Islet precursor cell (in vitro differentiated cells): ENCODE data around the gene MPRIP.
"Not testable (repeated sequence)": the region's sequence is repeated elsewhere in the genome, so short reads cannot be mapped to it uniquely, and the experiment has no call there.

Source experiments
- DNase-seq: peaks from one replicate; pipeline ENCODE4 v3.0.0-alpha.2; 2018

MPRIP gene, protein sequence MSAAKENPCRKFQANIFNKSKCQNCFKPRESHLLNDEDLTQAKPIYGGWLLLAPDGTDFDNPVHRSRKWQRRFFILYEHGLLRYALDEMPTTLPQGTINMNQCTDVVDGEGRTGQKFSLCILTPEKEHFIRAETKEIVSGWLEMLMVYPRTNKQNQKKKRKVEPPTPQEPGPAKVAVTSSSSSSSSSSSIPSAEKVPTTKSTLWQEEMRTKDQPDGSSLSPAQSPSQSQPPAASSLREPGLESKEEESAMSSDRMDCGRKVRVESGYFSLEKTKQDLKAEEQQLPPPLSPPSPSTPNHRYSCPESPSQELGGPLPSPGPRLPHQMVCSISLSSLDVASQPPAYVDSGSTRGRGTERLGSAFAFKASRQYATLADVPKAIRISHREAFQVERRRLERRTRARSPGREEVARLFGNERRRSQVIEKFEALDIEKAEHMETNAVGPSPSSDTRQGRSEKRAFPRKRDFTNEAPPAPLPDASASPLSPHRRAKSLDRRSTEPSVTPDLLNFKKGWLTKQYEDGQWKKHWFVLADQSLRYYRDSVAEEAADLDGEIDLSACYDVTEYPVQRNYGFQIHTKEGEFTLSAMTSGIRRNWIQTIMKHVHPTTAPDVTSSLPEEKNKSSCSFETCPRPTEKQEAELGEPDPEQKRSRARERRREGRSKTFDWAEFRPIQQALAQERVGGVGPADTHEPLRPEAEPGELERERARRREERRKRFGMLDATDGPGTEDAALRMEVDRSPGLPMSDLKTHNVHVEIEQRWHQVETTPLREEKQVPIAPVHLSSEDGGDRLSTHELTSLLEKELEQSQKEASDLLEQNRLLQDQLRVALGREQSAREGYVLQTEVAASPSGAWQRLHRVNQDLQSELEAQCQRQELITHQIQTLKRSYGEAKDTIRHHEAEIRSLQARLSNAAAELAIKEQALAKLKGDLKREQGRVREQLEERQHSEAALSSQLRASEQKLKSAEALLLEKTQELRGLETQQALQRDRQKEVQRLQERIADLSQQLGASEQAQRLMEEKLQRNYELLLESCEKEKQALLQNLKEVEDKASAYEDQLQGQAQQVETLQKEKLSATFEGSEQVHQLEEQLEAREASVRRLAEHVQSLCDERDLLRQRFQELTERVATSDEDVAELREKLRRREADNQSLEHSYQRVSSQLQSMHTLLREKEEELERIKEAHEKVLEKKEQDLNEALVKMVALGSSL (N-terminal part only)

DNA sequence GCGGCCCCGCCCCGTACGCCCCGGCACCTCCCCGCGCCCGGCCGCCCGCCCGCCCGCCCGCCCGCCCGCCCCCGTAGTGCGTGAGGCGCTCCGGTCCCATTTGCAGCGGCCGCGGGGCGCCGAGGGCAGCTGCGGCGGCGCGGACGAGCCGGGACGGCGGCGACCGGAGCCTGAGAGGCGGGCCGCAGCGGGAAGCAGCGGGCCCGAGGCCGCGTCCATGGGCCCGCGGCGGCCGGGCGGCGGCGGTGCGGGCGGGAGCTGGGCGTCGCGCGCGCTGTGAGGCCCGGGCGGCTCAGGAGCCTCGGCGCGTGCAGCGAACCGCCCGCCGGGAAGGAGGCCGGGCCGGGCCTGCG is at the start of gene MPRIP:
Gene MPRIP, plus strand, starts transcription at position 74 of the 353 bp plus-strand sequence. CDS start 392 bp downstream, outside the sequence.
- no peak for DNase-seq

DNA sequence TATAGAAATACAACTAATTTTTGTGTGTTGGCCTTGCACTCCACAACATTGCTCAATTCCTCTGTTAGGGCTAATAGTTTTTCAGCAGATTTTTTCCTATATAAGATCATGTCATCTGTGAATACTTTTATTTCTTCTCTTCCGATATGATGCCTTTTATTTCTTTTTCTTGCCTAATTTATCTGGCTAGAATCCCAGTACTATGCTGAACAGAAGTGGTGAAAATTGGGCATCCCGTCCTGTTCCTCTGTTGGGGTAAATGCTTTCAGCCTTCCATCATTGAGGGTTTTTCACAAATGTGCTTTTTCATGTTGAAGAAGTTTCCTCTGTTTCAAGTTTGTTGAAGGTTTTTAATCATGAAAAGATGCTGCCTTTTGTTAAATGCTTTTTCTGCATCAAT is 47.6 kb upstream of the MPRIP start:
- DNase-seq = no peak

DNA sequence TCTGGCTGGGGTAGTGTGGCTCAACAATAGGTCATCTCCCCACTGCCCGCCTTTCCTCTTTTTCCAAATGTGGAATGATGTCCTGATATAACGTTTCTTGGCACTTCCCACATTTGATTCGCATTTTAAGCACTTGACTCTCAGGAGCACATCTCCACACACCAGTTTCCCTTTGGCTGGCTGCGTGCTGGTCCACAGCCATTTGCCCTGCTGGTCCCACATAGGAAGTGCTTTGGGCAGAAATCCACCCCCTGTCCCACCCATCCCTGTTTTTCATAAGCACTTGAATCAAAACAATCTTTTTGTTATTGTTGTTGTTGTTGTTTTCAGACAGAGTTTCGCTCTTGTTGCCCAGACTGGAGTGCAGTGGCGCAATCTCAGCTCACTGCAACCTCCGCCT is 46.3 kb upstream of the MPRIP start:
- peak; percentile 52 for DNase-seq

DNA sequence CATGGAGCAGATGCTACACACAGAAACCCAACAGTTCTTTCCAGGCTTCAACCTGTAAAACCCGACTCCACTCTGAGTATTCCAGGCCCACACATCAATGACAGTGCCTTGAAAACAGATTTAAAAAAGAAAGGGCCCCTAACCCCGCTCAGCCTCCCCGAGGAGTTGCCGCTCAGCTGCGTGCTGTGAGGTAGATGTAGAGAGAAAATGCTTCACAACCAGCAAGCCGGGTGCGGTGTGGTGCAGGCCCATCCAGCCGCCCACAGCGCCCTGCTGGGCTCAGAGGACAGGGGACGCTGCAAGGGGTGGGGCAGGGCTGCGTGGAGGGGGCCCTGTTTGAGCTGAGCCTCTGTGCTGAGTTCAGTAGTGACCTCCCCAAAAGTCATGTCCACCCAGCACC is 45.5 kb upstream of the MPRIP start:
- DNase-seq = not testable (repeated sequence)

DNA sequence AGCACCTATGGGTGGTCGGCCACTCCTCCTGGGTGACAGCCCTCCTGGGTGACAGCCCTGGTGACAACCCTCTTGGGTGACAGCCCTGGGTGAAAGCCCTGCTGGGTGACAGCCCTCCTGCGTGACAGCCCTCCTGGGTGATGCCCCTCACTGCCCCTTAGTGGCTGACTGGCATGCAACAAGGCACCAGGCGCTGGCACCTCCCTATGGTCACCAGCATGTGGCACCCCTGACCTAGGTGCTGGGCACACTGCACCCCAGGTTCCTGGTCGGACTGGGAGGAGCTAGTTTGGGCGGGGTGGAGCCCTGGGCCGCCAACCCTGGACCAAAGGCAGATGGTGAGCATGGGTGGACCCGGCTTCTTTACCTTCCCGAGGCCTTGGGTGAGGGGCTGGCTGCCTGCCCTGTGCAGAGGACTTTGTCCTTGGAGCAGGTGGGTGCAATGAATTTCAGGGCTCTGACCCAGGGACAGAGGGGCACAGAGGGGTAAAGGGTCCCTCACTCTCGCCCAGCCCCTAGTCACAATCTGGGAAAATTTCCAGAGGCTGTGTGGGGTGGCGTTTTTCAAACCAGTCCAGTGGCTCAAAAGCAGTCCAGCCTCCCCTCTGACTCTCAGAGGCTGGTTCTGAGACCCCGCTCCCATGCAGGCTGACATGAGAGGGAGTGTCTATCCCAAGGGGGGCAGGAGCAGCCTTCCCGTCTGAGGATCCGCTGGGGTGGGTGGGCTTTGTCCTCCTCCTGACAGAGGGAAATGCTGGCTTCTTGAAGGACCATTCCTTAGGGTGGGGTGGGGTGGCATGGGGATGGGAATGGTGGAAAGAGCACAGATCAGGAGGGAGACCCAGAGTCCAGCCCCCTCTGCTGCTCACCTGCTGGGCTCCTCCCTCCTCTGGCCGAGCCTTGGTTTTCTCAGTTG is 44.5 kb upstream of the MPRIP start:
- peak; percentile 50 for DNase-seq

DNA sequence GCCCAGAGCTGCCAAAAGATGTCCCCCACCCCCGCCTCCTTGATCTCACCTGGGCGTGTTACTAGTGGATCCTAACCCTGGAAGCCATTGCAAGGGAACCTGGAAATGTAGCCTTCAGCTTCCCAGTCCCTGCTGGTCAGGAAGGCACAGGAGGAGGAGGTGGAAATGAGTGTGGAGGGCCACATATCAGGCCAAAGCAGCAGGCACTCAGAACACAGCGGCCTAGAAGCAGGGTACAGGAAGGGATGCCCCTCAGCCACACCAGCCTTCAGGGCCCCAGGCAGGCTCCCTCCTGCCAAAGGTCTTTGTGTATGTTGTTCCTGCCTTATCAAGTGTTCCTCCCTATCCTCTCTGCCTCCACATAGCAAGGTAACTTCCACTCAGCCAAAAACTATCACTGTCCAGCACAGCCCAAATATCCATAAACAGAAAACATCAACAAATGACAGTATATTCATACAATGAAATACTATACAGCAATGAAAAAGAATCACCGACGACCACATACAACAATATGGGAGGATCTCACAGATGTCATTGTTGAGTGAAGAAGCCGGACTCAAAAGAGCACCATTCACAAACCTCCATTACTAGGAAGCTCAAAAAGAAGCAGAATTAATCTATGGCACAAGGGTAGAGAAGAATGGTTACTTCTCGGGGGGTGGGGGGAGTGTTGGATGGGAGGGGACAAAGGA is 42.2 kb upstream of the MPRIP start:
- peak; percentile 46 for DNase-seq

DNA sequence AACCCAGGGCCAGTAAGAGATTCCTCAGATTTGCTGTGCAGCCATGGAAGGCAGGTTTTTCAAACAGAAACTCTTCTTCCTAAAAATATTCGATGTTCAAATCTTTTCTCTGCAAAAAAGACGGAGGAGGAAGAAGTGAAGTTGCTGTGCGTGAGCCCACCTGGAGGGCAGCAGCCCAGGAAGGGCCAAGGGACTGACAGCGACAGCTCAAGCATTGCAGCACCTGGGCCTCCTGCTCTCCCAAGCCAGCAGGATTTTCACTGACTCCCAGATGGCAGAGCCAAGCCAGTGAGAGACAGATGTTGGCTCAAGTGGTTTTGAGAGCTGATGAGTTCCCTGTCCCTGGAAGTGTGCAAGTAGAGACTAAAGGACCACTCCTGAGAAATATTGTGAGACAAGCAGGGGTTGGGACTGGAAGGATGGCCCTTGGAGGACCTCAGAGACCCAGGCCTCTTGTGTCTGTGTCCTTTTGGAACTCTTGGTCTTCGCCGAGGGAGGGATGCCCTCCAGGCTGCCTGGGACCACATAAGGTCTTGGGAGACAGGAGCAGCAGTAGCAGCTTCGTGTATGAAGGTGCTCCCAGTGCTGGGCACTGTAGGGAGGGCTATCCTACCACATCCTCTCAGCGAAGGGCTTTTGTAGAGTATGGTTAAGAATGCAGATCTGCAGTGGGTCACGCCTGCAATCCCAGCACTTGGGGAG is 41.0 kb upstream of the MPRIP start:
- DNase-seq = no peak

DNA sequence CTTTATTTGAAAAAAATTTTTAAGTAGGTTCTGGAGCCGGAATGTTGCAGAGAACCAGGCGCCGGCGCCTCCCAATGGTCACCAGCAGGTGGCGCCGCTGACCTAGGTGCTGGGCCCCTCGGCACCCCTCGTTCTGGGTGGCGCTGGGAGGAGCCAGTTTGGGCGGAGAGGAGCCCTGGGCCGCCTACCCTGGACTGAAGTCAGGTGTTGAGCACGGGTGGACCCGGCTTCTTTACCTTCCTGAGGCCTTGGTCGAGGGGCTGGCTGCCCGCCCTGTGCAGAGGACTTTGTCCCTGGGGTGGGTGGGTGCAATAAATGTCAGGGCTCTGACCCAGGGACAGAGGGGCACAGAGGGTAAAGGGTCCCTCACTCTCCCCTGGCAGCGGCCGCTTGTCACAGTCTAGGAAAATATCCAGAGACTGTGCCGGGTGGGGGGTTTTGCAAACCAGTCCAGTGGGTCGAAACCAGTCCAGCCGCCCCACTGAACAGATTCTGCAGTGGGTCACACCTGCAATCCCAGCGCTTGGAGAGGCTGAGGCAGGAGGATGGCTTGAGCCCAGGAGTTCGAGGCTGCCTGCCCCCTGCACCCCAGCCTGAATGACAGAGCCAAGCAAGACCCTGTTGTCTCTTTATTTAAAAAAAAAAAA is 40.3 kb upstream of the MPRIP start:
- peak; percentile 91 for DNase-seq

DNA sequence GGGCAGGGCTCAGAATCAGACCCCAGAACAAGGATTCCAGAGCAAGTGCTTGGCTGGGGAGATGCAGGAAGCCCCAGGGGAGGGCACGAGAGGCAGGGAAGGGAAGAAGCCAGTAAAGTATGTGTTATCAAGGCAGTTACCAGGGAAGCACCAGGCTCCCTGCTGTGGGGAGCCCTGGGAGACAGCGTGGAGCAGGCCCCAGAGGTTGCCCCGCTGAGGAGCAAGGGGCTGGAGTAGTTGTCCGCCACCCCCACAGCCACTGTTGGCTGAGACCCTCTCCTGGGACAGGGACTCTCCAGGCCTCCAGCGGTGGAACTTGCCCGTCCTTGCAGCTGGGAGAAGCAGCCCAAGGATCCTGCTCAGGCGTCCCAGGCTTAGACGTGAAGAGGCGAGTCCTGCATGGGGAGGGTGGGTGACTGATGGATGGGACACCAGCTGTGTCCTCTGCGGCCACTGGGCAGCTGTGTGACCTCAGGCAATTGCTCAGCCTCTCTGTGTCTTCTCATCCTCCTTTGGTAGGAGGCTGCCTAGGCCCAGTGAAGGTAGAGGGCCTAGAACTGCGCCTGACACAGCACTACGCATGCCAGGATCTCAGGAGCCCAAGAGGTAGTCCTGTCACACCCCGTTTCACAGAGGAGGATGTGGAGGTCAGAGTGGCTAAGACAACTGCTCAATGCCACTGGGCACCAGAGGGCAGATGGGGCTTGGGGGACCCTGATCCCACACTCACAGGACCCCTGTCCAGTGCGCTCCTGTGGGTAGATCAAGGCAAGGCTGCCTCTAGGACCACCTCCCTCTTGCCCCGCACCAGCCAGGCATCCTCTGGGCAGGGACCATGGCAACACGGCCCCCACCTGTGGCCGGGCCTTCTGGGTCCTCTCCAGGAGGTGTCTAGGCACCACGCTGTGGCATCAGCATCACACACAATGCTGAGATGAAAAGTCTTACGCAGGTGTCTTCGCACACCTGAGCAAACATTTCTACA is 39.2 kb upstream of the MPRIP start:
- not testable (repeated sequence) for DNase-seq

DNA sequence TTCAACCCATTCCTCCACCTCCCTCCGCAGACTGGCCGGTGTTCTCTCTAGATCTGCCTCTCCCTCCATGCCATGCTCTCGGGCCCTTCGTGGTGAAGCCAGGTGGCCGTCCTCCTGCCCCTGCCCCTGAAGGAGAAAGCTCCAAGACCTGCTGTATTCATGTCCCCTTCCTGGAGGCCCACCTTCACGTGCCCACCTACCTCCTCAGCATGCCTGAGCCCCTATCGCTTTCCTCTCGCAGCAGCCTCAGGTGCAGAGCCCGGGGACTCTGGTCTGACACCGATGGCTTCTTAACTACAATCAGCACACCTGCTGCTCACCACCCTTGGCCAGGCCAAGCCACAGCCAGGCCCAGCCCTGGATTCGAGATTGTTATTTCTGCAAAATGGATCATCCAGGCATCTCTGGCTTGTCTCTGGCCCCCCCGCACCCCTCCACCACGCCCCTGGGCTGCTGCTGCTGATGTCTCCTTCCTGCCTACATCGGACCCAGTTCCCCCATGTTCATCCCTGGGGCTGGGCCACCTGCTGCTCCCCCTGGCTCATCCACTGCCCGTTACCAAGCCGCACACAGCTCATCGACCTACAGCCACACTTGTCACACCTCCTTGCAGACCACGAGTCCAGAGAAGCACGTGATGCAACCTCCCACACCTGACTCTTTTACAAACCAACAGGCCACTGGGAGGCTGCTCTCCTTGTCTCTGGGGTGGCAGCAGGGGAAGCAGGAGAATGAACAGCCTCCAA is 37.8 kb upstream of the MPRIP start:
- no peak for DNase-seq

DNA sequence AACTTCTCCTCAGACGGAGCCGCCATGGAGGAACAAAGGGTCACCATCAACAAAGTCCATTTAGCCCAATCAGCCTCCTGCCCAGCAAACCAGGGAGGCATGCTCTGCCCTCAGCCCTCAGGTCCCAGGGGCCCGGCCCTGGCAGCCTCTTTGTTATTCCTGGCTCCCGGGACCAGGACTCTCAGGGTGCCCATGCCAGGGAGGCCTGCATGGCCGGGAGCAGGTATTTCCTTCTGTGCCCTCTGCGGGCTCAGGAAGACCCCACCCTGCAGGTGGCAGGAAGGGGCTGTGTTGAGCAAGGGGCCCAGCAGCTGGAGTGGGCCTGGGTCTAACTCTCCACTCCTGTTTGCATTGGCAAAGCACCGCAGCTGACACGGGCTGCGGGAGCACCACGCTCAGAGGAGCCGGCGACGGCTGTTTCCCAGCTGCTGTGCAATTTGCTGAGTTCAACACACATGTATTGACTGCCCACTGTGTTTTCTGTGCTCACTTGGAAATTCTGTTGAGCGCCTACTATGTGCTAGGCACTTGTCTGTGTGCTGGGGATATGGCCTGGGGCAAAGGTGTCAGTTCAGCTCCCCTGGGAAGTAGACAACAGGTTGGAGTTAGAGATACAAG is 37.2 kb upstream of the MPRIP start:
- DNase-seq = not testable (repeated sequence)

DNA sequence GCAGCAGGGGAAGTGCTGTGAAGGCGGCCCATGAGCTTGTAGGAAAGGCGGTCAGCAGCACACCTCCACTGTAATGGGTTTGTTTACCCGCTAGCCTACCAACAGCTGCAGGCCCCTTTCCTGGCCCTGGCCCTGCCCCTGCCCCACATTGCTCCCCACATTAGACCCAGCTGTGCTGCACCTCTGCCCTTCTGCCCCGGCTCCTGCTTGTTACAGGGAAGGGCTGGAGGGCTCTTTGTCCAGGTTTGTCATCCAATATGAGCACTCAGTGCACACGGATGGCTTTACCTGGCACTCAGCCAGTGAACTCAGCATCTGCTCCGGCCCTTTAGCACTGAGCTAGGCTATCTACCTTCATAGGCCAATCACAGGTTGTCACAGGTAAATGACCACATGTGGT is 34.4 kb upstream of the MPRIP start:
- not testable (repeated sequence) for DNase-seq

DNA sequence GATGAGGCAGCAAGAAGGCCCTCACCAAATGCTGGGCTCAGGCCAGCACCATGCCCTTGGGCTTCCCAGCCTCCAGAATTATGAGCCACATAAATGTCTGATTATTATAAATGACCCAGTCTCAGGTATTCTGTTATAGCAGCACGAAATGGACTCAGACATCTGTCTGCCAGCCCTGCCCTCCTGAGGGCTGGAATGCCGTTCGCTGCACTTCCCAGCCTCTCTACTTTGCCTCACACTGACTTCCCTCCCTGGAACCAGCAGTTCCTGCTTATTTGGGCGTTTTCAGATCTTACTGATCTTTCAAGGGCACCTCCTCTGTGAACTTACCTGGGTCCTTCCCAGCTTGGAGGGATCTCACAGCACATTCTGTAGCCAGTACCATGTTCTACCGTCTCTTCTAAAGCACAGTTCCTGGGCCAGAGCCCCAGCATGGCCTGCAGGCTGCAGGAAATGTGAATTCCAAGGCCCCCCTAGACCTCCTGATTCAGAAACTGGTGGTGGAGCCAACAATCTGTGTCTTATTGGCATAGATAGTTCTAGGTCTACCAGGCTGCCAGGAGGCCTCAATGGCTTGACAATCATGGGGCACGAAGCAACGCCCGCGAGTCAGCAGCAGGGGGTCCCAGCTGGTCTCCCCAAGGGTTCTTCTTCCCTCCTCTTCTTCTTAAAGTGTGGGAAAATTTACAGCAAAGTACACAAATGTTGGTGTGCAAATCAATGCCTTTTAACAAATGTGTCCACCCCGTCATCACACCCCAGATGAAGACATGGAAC is 33.4 kb upstream of the MPRIP start:
- DNase-seq = not testable (repeated sequence)

DNA sequence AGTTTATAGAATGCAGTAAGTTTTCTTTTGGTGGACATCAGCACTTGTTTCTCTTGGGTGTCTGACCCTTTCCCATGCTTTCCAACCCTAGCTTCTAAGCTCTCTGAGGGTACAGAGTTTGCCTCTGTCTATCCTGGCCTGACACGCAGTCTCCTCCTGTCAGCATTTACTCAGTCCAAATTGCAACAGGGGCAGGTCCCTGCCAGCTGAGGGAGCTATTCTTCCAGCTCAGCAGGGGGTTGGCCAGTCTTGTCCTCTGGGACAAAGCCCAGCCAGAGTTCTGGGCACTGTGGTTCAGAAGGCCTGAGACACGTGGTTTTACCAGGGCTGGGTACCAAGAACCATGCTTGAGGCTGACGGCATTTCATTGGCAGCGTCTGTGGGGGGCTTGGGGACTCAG is 32.3 kb upstream of the MPRIP start:
- DNase-seq = not testable (repeated sequence)

DNA sequence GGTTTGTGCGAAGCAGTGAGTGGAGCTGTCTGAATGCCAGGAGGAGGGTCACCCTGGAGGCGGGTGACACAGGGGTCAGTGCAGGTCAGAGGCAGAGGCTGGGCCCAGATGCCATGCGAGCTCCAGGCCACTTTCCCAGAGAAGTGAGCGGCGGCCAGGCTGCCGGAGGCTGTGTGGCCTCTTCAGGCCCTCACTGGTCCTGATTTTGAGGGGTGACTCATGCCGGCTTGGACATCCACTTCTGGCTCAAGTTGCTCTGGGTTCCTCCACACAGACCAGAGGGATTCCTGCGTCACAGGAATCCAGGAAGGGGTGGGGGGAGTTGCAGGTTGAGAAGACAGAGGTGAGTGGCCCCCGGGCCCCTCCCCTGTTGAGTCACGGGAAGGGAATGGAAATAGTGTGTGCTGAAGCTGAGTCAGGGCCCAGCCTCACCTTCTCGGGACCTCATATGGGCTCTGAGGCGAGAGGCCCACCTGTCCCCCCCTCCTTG is 31.7 kb upstream of the MPRIP start:
- DNase-seq = not testable (repeated sequence)

DNA sequence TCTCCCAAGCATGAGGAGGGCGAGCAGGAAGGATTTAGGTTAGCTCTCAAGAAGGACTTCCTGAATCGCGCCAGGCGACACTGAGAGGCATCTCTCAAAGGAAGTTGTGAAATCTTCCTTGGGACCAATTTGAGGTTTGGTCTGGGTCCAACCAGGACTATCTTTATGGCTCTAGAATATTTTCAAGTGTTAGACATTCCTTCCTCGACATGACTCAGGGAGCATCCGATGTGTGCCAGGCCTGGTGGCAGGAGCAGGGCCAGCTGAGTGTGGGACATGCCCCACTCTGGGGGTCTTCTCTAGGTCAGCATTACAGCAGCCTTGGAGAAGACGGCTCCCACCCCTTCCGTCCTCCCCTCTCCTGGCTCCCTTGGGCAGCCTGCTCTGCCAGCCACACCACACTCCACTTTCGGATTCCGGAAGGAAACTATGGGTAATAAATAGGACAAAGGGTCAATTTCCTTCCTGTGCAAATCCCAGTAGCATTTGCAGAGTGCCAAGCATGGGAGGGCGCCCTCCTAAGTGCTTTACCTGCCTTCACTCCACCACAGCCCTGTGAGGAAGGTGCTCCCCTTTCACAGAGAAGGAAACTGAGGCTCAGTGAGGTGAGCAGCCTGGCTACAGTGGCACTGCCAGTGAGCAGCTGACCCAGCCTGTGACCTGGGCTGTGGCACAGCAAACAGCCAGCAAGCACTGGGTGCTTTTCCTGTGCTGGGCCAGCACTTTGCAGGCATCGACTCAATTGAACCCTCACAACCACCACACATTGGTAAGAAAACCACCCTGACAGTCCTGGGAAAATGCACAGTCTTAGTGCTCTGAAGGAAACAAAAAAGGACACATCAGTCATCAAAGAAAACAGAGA is 31.0 kb upstream of the MPRIP start:
- DNase-seq = peak; percentile 82
